ENCODE measurements around the gene PLA2G10.
"Not testable (repeated sequence)": the region's sequence is repeated elsewhere in the genome, so short reads cannot be mapped to it uniquely, and the experiment has no call there.

Gene PLA2G10

DNA sequence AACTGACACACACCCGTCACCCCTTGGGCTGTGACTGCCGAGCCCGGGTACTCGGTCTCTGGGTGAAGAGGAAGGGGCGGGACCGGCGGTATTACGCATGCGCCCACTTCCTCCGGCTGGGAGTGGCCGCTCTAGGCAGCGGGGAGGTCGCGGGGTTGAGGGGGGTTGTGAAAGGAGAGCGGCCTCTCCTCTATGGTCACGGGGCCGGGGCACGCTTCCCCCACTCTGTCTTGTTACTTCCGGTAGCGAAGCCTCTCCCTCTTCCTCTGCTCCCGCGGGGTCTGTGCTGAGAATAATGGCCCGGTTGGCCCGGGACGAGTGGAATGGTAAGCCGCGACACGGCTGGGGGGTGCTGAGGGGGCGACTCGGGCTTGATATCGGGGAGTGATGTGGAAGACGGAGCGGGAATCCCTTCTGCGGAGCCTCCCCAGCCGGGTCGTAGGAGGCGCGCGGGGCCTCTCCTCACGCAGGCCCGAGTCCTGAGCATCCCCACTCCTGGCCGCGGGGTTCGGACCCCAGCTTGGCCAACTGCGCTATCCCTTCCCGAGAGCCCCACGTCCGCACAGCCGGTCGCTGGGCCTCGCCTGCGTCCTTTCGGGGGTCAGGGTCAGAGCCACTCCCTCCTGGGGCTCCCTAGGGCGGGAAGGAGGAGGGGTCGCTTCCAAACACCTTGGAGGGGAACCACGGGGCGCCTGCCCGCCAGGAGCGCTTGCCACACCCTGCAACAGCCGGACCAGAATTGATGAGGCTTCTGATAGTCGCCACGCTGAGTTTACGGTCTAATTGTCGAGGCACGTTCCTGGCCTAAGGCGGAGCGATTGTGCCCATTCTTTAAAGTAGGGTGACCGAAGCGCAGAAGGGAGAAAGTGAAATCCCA, 61.2 kb downstream of the PLA2G10 start, which contains the start of gene BFAR:
Gene BFAR (plus strand): TSS at position 259 of the 877 bp plus-strand sequence. CDS start 11,396 bp downstream, outside the sequence.
- CTCF ChIA-PET = no interaction called here
- DNase-seq (ENCODE audit: low read depth, low spot score) = peak; percentile 56
- POLR2A ChIA-PET = interaction anchor here (0.6 kb wide), 1 partner anchor 70 kb away, joined by 4 read pairs; no protein-coding TSS in a partner anchor
- TF ChIP-seq, protein P1, sequence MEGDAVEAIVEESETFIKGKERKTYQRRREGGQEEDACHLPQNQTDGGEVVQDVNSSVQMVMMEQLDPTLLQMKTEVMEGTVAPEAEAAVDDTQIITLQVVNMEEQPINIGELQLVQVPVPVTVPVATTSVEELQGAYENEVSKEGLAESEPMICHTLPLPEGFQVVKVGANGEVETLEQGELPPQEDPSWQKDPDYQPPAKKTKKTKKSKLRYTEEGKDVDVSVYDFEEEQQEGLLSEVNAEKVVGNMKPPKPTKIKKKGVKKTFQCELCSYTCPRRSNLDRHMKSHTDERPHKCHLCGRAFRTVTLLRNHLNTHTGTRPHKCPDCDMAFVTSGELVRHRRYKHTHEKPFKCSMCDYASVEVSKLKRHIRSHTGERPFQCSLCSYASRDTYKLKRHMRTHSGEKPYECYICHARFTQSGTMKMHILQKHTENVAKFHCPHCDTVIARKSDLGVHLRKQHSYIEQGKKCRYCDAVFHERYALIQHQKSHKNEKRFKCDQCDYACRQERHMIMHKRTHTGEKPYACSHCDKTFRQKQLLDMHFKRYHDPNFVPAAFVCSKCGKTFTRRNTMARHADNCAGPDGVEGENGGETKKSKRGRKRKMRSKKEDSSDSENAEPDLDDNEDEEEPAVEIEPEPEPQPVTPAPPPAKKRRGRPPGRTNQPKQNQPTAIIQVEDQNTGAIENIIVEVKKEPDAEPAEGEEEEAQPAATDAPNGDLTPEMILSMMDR (IDR thresholded peaks at IDR 0.05; ENCODE audit: insufficient read depth, low read length, missing control alignments) = no peak
- H3K4me3 ChIP-seq (ENCODE audit: low read depth, low read length) = peak within 1 kb of the TSS; percentile 89

DNA sequence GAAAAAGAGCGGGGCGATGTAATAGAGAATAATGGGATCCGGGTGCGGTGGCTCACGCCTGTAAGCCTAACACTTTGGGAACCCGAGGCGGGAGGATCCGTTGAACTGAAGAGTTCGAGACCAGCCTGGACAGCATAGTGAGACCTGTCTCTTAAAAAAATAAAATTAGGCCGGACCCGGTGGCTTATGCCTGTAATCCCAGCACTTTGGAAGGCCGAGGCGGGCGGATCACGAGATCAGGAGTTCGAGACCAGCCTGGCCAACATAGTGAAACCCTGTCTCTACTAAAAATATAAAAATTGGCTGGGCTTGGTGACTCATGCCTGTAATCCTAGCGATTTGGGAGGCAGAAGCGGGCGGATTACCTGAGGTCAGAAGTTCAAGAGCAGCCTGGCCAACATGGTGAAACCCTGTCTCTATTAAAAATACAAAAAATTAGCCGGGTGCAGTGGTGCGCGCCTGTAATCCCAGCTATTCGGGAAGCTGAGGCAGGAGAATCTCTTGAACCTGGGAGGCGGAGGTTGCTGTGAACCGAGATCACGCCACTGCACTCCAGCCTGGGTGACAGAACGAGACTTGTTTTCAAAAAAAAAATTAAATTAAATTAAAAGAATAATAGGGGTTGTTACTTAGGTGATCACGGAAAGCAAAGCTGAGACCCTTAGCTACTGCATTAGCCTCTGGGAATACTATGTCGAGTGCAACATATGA, 63.3 kb downstream of the PLA2G10 start:
- POLR2A ChIA-PET = interaction anchor here (0.6 kb wide), 1 partner anchor 731 kb away, joined by 3 read pairs; no protein-coding TSS in a partner anchor
- CTCF ChIA-PET = interaction anchor here (0.9 kb wide), 1 partner anchor 380 kb away, joined by 3 read pairs; no protein-coding TSS in a partner anchor
- DNase-seq (ENCODE audit: low read depth, low spot score) = not testable (repeated sequence)
- peak overlapping the region; percentile 52 for H3K4me3 ChIP-seq (ENCODE audit: low read depth, low read length)

DNA sequence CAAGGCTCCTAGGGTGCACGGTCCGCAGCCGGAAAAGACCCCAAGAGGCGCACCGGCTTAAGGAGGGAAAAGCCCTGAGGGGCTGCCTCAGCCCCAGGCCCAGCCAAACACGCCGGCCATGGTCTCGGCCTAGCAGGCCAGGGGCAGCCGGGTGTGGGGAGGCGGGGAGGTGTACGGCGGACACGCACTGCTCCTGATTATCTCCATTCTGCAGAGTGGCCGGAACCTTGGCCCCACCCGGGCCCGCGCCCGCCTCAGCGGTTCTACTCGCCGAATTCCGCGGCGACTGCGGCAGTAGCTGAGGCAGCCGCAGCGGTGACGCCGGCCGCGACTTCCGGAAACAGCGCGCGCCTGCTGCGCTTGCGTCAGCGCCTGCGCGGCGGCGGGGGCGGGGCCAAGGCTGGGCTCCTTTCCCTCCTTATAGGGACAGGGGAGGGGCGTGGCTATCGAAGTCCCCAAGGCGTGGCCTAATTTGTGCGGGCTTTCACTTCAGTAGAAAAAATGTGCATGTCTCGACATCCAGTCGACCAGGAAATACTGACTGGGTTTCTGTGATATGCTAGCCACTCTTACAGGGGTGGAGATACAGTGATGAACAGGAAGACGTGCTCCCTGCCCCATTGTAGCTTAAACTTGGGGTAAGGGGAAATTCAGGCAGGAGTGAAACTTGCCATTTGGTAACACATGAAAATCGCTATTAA, 64.0 kb downstream of the PLA2G10 start, which contains the start of gene PARN:
Gene PARN (minus strand): TSS at position 342 of the 701 bp plus-strand sequence. CDS start 135 bp downstream, at position 207.
- DNase-seq (ENCODE audit: low read depth, low spot score) = peak; percentile 74
- H3K4me3 ChIP-seq (ENCODE audit: low read depth, low read length) = peak within 1 kb of the TSS; percentile 97
- TF ChIP-seq, protein P1 (IDR thresholded peaks at IDR 0.05; ENCODE audit: insufficient read depth, low read length, missing control alignments) = no peak
- ChIA-PET CTCF (interaction anchor here (0.8 to 0.9 kb wide), 2 partner anchors 101 to 380 kb away, joined by 3 to 4 read pairs; no protein-coding TSS in a partner anchor), POLR2A (no interaction called here)

DNA sequence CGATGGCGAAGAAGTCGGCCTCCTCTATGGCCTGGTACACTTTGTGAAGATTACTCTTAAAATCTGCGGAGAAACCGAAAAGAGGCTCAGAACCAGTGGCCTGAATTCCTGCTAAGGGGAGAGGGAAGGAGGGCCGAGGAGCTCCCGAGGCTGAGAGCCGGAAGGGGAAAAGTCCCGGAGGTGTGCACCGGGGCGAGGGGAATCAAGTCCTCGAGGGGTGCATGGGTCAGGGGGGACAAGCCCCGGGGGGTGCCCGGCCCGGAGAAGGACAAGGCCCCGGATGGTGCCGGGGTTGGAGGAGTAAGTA, 64.5 kb downstream of the PLA2G10 start:
- DNase-seq (ENCODE audit: low read depth, low spot score) = no peak
- POLR2A ChIA-PET = no interaction called here
- CTCF ChIA-PET = interaction anchor here (0.8 to 1.2 kb wide), 2 partner anchors 101 to 706 kb away, joined by 4 read pairs; no protein-coding TSS in a partner anchor
- peak overlapping the region; percentile 97 for H3K4me3 ChIP-seq (ENCODE audit: low read depth, low read length)
- TF ChIP-seq, protein P1 (IDR thresholded peaks at IDR 0.05; ENCODE audit: insufficient read depth, low read length, missing control alignments) = no peak

DNA sequence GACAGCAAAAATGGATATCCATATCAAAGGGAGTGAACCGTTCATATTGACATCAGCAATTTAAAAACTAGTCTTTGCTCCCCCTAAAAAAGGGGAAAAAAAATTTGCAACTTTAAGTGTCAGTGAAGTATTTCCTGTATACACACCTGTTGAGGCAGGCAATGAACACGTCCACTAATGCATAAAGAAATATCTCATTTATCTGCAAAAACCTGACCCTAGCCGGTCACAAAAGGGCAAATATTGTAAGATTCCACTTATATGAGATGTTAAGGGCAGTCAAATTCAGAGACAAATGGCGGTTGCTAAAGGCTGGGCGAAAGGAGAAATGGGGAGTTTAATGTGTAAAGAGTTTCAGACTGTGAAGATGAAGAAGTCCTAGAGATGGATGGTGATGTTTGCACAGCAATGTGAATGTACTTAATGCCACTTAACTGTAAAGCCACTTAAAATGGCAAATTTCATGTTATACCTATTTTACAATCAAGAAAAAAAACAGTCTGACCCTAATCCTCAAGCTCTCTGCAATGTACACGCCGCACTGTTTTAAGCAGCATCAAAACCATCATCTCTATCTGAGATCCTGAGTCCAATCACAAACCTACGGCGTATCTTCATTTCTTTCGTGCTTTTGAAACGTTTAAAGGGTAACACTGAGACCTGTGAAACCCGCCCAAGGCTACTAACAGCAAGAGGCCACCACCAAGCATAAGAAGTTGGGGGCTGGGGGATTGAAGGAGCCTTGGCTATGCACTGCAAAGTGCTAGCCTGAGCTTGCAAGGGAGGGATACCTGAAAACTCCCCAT, 65.1 kb downstream of the PLA2G10 start:
- TF ChIP-seq, protein P1 (IDR thresholded peaks at IDR 0.05; ENCODE audit: insufficient read depth, low read length, missing control alignments) = no peak
- ChIA-PET POLR2A (no interaction called here), CTCF (interaction anchor here (0.6 to 1.2 kb wide), 3 partner anchors 100 to 705 kb away, joined by 3 to 4 read pairs (median 4); no protein-coding TSS in a partner anchor)
- H3K4me3 ChIP-seq (ENCODE audit: low read depth, low read length) = peak overlapping the region; percentile 97
- DNase-seq (ENCODE audit: low read depth, low spot score) = no peak

DNA sequence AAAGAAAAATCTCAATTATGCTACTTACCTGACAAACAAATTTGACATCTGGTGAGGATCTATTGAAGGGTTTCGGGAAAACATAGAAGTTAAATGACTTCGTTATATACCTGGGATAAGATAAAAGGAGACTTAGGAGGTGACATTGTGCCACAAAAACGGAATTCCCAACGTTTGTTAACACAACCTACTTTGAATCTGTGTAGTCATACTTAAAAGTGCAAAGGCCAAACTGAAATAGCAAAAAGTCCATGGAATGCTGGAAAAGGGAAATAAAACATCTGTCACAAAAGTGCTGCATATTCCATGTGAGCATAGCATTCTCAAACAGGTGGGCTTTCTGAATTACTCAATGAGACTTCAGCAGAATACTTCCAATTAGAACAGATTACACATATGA, 67.0 kb downstream of the PLA2G10 start:
- no peak for DNase-seq (ENCODE audit: low read depth, low spot score)
- H3K4me3 ChIP-seq (ENCODE audit: low read depth, low read length) = no peak overlapping the region
- ChIA-PET CTCF (no interaction called here), POLR2A (no interaction called here)
- TF ChIP-seq, protein P1 (IDR thresholded peaks at IDR 0.05; ENCODE audit: insufficient read depth, low read length, missing control alignments) = no peak

Measured in AG04449 (cell line).